ENCODE results near the gene RTCB.

RTCB gene

GRCh38 chr22:32409977-32410376, 2.1 kb downstream of the RTCB start:
- ATAC-seq: no peak
- Mint-ChIP-seq H3K27ac (no peak overlapping the region), H3K4me3 (peak overlapping the region; percentile 86), H3K9me3 (no peaks in the 10 kb centered on the region), H3K36me3 (peaks cover 59% of the 10 kb centered on the region), H3K4me1 (peaks cover 23% of the 10 kb centered on the region)
- no peak for DNase-seq (ENCODE audit: low spot score in 2 of 2)

- H3K36me3 Mint-ChIP-seq: peaks cover 80% of the 10 kb centered on the region
- ATAC-seq: no peak
Observed at GRCh38 chr22:32407936-32408335, 4.1 kb downstream of the RTCB start.

GRCh38 chr22:32407312-32407711, 4.7 kb downstream of the RTCB start:
- DNase-seq (ENCODE audit: low spot score in 2 of 2) (no peak), ATAC-seq (no peak)
- H3K36me3 Mint-ChIP-seq: peaks cover 86% of the 10 kb centered on the region
- peak overlapping the region; percentile 24 for H3K27ac Mint-ChIP-seq
- no peaks in the 10 kb centered on the region for H3K9me3 Mint-ChIP-seq
- H3K4me1 Mint-ChIP-seq: peaks cover 23% of the 10 kb centered on the region
- H3K4me3 Mint-ChIP-seq: no peak overlapping the region

More at GRCh38 chr22:32407936-32408335, 4.1 kb downstream of the RTCB start:
- Mint-ChIP-seq H3K4me3 (no peak overlapping the region), H3K27ac (peak overlapping the region; percentile 24), H3K9me3 (no peaks in the 10 kb centered on the region), H3K4me1 (peaks cover 23% of the 10 kb centered on the region)
- DNase-seq (ENCODE audit: low spot score in 2 of 2): no peak

- H3K4me3 Mint-ChIP-seq: no peak overlapping the region
- peaks cover 100% of the 10 kb centered on the region for H3K36me3 Mint-ChIP-seq
- no peaks in the 10 kb centered on the region for H3K9me3 Mint-ChIP-seq
- ATAC-seq (no peak), DNase-seq (ENCODE audit: low spot score in 2 of 2) (no peak)
- H3K4me1 Mint-ChIP-seq: peaks cover 14% of the 10 kb centered on the region
- no peak overlapping the region for H3K27ac Mint-ChIP-seq
Observed at GRCh38 chr22:32404021-32404420, 8.0 kb downstream of the RTCB start.

GRCh38 chr22:32401486-32401885, 10.6 kb downstream of the RTCB start:
- no peaks in the 10 kb centered on the region for H3K4me1 Mint-ChIP-seq
- peaks cover 100% of the 10 kb centered on the region for H3K36me3 Mint-ChIP-seq

GRCh38 chr22:32396746-32397145, 15.3 kb downstream of the RTCB start:
- Mint-ChIP-seq H3K36me3 (peaks cover 100% of the 10 kb centered on the region), H3K27ac (no peak overlapping the region), H3K4me1 (no peaks in the 10 kb centered on the region), H3K9me3 (no peaks in the 10 kb centered on the region), H3K4me3 (no peak overlapping the region)
- ATAC-seq (no peak), DNase-seq (ENCODE audit: low spot score in 2 of 2) (no peak)

More at GRCh38 chr22:32401486-32401885, 10.6 kb downstream of the RTCB start:
- Mint-ChIP-seq H3K27ac (no peak overlapping the region), H3K4me3 (no peak overlapping the region), H3K9me3 (no peaks in the 10 kb centered on the region)
- ATAC-seq: no peak
- no peak for DNase-seq (ENCODE audit: low spot score in 2 of 2)

- no peak overlapping the region for H3K27ac Mint-ChIP-seq
- no peaks in the 10 kb centered on the region for H3K9me3 Mint-ChIP-seq
- H3K4me3 Mint-ChIP-seq: no peak overlapping the region
- H3K4me1 Mint-ChIP-seq: no peaks in the 10 kb centered on the region
- peaks cover 100% of the 10 kb centered on the region for H3K36me3 Mint-ChIP-seq
- DNase-seq (ENCODE audit: low spot score in 2 of 2): no peak
- no peak for ATAC-seq
Observed at GRCh38 chr22:32396255-32396654, 15.8 kb downstream of the RTCB start.

- peak; percentile 49 for ATAC-seq
- H3K36me3 Mint-ChIP-seq: peaks cover 100% of the 10 kb centered on the region
- H3K9me3 Mint-ChIP-seq: no peaks in the 10 kb centered on the region
- peak overlapping the region; percentile 63 for H3K27ac Mint-ChIP-seq
- H3K4me3 Mint-ChIP-seq: no peak overlapping the region
- no peak for DNase-seq (ENCODE audit: low spot score in 2 of 2)
- H3K4me1 Mint-ChIP-seq: no peaks in the 10 kb centered on the region
Observed at GRCh38 chr22:32395107-32395506, 16.9 kb downstream of the RTCB start.

GRCh38 chr22:32389685-32390084, 22.4 kb downstream of the RTCB start:
- DNase-seq (ENCODE audit: low spot score in 2 of 2): no peak
- Mint-ChIP-seq H3K36me3 (peaks cover 89% of the 10 kb centered on the region), H3K9me3 (no peaks in the 10 kb centered on the region), H3K4me3 (no peak overlapping the region), H3K4me1 (no peaks in the 10 kb centered on the region), H3K27ac (peak overlapping the region; percentile 46)
- no peak for ATAC-seq

- ATAC-seq (no peak), DNase-seq (ENCODE audit: low spot score in 2 of 2) (no peak)
- H3K4me3 Mint-ChIP-seq: no peak overlapping the region
- no peaks in the 10 kb centered on the region for H3K4me1 Mint-ChIP-seq
- no peaks in the 10 kb centered on the region for H3K9me3 Mint-ChIP-seq
- H3K36me3 Mint-ChIP-seq: peaks cover 58% of the 10 kb centered on the region
- H3K27ac Mint-ChIP-seq: no peak overlapping the region
Observed at GRCh38 chr22:32385681-32386080, 26.4 kb downstream of the RTCB start.

GRCh38 chr22:32380991-32381390, 31.1 kb downstream of the RTCB start:
- no peak for DNase-seq (ENCODE audit: low spot score in 2 of 2)
- H3K4me3 Mint-ChIP-seq: no peak overlapping the region
- no peaks in the 10 kb centered on the region for H3K4me1 Mint-ChIP-seq
- H3K36me3 Mint-ChIP-seq: peaks cover 11% of the 10 kb centered on the region
- H3K27ac Mint-ChIP-seq: no peak overlapping the region
- ATAC-seq: no peak
- no peaks in the 10 kb centered on the region for H3K9me3 Mint-ChIP-seq

GRCh38 chr22:32378707-32379272, 33.3 kb downstream of the RTCB start:
- ATAC-seq: peak; percentile 49

GRCh38 chr22:32376681-32377080, 35.4 kb downstream of the RTCB start:
- no peak overlapping the region for H3K4me3 Mint-ChIP-seq
- H3K27ac Mint-ChIP-seq: no peak overlapping the region
- H3K36me3 Mint-ChIP-seq: no peaks in the 10 kb centered on the region

More at GRCh38 chr22:32378707-32379272, 33.3 kb downstream of the RTCB start:
- H3K27ac Mint-ChIP-seq: peak overlapping the region; percentile 68
- no peak overlapping the region for H3K4me3 Mint-ChIP-seq
- no peaks in the 10 kb centered on the region for H3K9me3 Mint-ChIP-seq
- DNase-seq (ENCODE audit: low spot score in 2 of 2): no peak
- H3K4me1 Mint-ChIP-seq: no peaks in the 10 kb centered on the region
- peaks cover 3% of the 10 kb centered on the region for H3K36me3 Mint-ChIP-seq

GRCh38 chr22:32375678-32376450, 36.2 kb downstream of the RTCB start:
- no peak overlapping the region for H3K4me3 Mint-ChIP-seq

More at GRCh38 chr22:32376681-32377080, 35.4 kb downstream of the RTCB start:
- no peaks in the 10 kb centered on the region for H3K9me3 Mint-ChIP-seq
- H3K4me1 Mint-ChIP-seq: no peaks in the 10 kb centered on the region
- ATAC-seq (no peak), DNase-seq (ENCODE audit: low spot score in 2 of 2) (no peak)

GRCh38 chr22:32364210-32364609, 47.8 kb downstream of the RTCB start:
- no peak overlapping the region for H3K27ac Mint-ChIP-seq

More at GRCh38 chr22:32375678-32376450, 36.2 kb downstream of the RTCB start:
- Mint-ChIP-seq H3K36me3 (no peaks in the 10 kb centered on the region), H3K27ac (no peak overlapping the region), H3K9me3 (no peaks in the 10 kb centered on the region), H3K4me1 (no peaks in the 10 kb centered on the region)
- ATAC-seq (no peak), DNase-seq (ENCODE audit: low spot score in 2 of 2) (no peak)

GRCh38 chr22:32361257-32361656, 50.8 kb downstream of the RTCB start:
- H3K36me3 Mint-ChIP-seq: no peaks in the 10 kb centered on the region
- ATAC-seq: no peak

More at GRCh38 chr22:32364210-32364609, 47.8 kb downstream of the RTCB start:
- ATAC-seq: no peak
- Mint-ChIP-seq H3K36me3 (no peaks in the 10 kb centered on the region), H3K4me3 (no peak overlapping the region), H3K4me1 (no peaks in the 10 kb centered on the region), H3K9me3 (no peaks in the 10 kb centered on the region)
- no peak for DNase-seq (ENCODE audit: low spot score in 2 of 2)

More at GRCh38 chr22:32361257-32361656, 50.8 kb downstream of the RTCB start:
- H3K9me3 Mint-ChIP-seq: no peaks in the 10 kb centered on the region
- H3K4me3 Mint-ChIP-seq: no peak overlapping the region
- no peak overlapping the region for H3K27ac Mint-ChIP-seq
- no peak for DNase-seq (ENCODE audit: low spot score in 2 of 2)
- H3K4me1 Mint-ChIP-seq: no peaks in the 10 kb centered on the region

Data from stimulated activated effector memory CD8-positive, alpha-beta T cell treated with anti-CD3 and anti-CD28 coated beads, Interleukin-12 subunit alpha, Interleukin-12 subunit beta, amount 100 ng/mL, for 72 hours (primary cell).